Measurements from ENCODE around the gene FNDC3A.
"Not testable (repeated sequence)": the region's sequence is repeated elsewhere in the genome, so short reads cannot be mapped to it uniquely, and the experiment has no call there.

The FNDC3A gene

GRCh38 chr13:49030213-49030612 is 54.5 kb downstream of the FNDC3A start:
- no peak for DNase-seq (ENCODE audit: low spot score)

DNA sequence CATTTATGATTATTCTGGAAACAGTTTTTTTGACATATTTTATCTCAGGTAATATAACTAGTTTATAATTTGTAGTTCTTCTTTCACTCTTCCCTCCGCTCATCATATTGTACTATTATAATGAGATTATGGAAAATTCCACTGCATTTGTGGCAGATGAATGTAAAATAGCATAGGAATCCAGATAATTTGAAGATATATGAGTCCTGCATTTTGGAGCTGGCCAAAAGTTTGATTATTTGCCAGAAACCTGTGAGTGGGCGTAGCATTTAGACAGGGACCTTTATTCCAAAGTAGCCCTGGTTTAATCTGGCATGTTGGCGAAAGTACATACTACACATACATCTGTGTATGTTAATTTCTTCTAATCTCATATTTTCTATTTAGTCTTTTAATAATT is 65.2 kb downstream of the FNDC3A start:
- no peak for DNase-seq (ENCODE audit: low spot score)

DNA sequence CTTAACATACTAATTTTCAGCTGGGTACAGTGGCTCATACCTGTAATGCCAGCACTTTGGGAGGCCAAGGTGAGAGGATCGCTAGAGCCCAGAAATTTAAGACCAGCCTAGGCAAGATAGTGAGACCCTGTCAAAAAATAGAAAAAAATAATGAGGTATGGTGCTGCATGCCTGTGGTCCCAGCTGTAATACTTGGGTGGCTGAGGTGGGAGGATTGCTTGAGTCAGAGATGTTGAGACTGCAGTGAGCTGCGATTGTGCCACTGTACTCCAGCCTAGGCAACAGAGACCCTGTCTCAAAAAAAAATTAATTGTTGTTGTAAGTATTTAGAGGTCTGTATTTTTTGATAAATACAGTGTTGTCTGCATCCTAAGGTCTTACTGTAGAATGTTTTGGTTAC is 66.8 kb downstream of the FNDC3A start:
- DNase-seq (ENCODE audit: low spot score), result no peak

GRCh38 chr13:49044008-49044407 is 68.3 kb downstream of the FNDC3A start:
- DNase-seq (ENCODE audit: low spot score), result no peak

DNA sequence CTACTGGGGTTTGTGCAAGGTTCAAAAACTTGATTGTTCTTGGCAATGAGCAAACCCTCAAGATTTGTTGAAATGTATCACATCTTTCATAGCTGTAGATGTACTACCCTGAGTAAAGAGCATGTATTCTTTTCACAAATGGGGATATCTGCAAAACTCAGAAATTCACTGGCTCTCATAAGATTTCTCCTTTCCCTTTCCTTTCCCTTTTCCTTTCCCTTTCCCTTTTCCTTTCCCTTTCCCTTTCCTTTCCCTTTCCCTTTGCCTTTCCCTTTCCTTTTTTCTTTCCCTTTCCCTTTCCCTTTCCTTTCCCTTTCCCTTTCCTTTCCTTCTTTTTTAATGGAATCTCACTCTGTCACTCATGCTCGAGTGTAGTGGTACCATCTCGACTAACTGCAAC is 69.1 kb downstream of the FNDC3A start:
- DNase-seq (ENCODE audit: low spot score), result no peak

- DNase-seq (ENCODE audit: low spot score), result no peak
Observed at GRCh38 chr13:49046002-49046401, 70.3 kb downstream of the FNDC3A start.

- DNase-seq (ENCODE audit: low spot score), result no peak
Observed at GRCh38 chr13:49046519-49046918, 70.8 kb downstream of the FNDC3A start.

DNA sequence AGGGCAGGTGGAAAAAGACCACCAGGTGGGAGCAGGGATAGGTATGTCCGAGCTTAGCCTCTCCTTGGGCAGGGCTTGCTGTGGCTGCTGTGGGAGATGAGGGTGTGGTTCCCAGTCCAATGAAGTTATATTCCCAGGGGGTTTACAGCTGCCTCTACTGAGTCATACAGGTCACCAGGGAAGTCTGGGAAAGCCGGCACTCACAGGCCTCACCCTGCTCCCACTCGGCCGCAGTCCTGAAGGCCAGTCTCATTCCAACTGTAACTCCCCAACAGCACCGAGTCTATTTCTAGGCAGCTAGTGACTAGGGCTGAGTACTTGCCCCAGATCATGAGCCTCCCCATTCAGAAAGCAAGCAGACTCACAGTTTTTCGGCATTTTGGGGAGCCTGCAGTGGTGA is 77.1 kb downstream of the FNDC3A start:
- no peak for DNase-seq (ENCODE audit: low spot score)

DNA sequence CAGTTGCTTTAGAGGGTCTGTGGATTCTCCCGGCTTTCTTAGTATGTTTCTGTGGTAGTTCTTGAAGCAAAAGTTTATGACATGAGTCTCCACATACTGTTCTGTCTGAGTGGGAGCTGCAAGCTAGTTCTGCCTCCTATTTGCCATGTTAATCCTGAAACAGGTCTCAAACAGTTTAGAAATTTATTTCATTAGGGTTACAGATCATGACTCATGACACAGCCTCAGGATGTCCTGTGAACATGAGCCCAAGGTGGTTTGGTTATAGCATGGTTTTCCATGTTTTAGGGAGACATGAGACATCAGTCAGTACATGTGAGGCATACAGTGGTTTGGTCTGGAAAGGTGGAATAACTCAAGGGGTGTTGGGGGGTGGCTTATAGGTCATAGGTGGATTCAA is 77.5 kb downstream of the FNDC3A start:
- no peak for DNase-seq (ENCODE audit: low spot score)

- no peak for DNase-seq (ENCODE audit: low spot score)
Observed at GRCh38 chr13:49053906-49054305, 78.2 kb downstream of the FNDC3A start.

DNA sequence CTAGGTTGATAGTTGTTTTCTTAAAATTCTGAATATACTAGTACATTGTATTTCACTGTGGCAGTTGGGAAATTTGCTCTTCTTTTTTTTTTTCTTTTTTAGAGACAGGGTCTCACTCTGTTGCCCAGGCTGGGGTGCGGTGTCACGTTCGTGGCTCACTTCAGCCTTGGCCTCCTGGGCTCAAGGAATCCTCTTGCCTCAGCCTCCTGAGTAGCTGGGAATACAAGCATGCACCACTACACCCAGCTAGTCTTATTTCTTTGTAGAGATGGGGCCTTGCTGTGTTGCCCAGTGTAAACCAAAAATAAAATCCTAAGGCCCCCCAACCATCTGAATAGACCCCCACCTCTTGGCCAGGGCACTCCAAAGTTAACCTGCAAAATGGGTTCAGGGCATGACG is 79.3 kb downstream of the FNDC3A start:
- no peak for DNase-seq (ENCODE audit: low spot score)

GRCh38 chr13:49057176-49057575 is 81.5 kb downstream of the FNDC3A start:
- DNase-seq (ENCODE audit: low spot score), result no peak

- no peak for DNase-seq (ENCODE audit: low spot score)
Observed at GRCh38 chr13:49058761-49059160, 83.0 kb downstream of the FNDC3A start.

- no peak for DNase-seq (ENCODE audit: low spot score)
Observed at GRCh38 chr13:49060678-49061387, 85.1 kb downstream of the FNDC3A start.

DNA sequence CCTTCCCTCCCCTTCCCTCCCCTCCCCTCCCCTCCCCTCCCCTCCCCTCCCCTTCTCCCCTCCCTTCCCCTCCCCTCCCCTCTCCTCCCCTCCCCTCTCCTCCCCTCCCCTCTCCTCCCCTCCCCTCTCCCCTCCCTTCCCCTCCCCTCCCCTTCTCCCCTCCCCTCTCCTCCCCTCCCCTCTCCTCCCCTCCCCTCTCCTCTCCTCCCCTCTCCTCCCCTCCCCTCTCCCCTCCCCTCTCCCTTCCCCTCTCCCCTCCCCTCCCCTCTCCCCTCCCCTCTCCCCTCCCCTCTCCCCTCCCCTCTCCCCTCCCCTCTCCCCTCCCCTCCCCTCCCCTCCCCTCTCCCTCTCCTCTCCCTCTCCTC is 85.7 kb downstream of the FNDC3A start:
- not testable (repeated sequence) for DNase-seq (ENCODE audit: low spot score)

DNA sequence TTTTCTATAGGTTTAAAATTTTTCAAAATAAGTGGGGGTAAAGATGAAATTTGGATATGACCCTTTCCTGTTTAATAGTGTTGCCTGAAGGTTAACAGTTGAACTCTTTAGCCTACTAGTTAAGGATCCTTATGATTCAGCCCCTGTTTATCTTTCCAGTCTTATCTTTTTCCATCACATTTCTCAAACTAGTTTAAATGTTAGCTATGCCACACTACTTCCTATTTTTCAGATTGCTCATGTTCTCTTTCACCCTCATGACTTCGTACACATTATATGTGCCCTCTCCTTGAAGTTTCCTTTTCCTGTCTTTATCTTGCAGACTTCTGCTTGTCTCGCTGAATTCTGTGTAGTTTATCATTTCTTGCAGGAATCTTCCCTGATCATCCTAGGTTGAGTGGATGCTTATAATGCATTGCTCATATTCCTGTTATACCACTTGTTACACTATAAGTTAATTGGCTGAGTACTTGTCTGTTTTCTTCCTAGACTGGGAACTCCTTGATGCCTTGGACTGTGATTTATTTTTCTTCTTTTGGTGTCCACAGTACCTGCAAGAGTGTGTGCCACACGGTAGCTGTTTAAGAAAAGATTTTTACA is 86.7 kb downstream of the FNDC3A start:
- no peak for DNase-seq (ENCODE audit: low spot score)

- no peak for DNase-seq (ENCODE audit: low spot score)
Observed at GRCh38 chr13:49063011-49063410, 87.3 kb downstream of the FNDC3A start.

DNA sequence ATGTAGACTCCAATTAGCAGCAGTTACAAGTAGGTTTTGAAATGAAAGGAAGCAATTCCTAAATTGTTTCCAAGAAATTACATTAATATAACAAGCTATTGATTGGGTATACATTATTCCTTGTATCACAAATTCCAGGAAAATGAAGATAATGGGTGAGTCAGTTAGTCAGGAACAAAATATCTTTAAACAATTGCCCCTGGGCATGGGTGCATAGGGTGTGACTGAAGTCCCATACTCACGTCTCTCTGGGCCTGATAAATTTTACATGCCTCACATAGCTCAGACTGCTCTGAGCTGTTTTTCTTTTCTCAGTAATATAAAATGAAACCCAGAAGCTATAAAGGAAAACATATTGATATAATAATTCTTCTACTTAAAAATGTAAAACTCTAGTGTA is 87.8 kb downstream of the FNDC3A start:
- DNase-seq (ENCODE audit: low spot score), result no peak

GRCh38 chr13:49064476-49064875 is 88.8 kb downstream of the FNDC3A start:
- DNase-seq (ENCODE audit: low spot score), result no peak

DNA sequence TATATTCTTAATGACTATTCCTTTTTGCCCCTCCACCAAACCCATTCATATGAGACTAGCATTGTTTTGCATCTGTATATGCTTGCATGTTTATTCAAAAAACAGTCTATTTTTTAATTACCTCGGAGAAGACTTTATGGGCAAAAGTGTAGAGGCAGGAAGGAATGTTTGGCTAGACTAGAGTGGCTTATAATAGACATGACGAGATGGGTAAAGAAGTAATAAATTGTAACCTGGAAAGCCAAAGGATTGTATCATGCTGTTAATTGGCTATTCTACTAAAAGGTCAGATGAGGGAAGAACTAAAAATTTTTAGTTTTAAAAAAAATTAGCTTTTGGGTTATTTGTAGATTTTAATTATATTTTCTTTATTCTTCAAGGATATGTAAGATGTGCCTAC is 91.1 kb downstream of the FNDC3A start:
- DNase-seq (ENCODE audit: low spot score), result no peak

DNA sequence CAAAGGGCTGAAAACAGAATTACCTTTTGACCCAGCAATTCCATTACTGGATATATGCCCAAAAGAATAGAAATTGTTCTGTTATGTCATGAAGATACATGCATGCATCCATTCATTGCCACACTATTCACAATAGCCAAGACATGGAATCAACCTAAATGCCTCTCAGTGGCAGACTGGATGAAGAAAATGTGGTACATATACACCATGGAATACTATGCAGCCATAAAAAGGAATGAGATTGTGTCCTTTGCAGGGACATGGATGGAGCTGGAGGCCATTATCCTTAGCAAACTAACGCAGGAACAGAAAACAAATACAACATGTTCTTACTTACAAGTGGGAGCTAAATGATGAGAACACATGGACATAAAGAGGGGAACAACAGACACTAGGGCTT is 92.8 kb downstream of the FNDC3A start:
- not testable (repeated sequence) for DNase-seq (ENCODE audit: low spot score)

DNA sequence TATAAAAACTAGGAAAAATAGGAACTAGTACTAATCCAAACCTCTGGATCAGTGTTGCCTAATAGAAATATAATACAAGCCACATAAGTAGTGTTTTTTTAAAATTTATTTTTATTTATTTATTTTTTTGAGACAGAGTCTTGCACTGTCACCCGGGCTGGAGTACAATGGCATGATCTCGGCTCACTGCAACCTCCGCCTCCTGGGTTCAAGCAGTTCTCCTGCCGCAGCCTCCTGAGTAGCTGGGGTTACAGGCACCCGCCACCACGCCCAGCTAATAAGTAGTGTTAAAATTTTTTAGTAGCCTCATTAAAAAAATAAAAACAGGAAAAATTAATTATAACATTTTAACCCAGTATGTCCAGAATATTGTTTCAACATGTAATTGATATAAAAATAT is 94.3 kb downstream of the FNDC3A start:
- not testable (repeated sequence) for DNase-seq (ENCODE audit: low spot score)

DNA sequence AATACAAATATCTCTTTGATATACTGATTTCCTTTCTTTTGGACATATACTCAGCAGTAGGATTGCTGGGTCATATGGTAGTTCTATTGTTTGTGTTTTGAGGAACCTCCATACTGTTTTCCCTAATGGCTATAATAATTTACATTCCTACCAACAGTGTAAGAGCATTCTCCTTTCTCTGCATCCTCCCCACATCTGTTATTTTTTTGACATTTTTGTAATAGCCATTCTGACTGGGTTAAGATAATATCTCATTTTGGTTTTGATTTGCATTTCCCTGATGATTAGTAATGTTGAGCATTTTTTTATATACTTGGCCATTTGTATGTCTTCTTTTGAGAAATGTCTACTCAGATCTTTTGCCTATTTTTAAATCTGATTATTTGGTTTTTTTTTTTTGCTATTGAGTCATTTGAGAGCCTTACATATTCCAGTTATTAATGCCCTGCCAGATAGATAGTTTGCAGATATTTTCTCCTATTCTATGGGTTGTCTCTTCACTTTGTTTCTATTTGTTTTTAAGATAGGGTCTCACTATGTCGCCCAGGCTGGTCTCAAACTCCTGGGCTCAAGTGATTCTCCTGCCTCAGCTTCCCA is 95.7 kb downstream of the FNDC3A start:
- DNase-seq (ENCODE audit: low spot score), result no peak
